ENCODE results near the gene CNIH2.

DNA sequence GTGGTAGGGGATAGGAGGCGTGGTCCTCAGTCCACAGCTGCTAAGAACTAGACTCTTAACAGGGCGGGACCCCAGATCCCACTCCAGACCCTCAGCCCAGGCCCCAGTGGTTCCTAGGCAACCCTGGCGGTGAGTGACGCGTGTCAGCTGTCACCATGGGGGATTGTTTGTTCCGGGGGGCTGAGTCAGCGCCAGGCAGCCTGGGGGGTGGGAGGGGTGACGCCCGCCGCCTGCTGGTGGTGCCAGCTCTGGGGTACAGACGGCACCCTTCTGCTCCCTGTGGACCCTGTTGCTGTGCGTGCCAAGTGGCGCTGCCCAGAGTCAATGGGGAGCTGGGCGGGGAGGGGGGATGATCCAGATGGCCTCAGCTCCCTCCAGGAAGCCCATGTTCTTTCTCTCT, 2.5 kb downstream of the CNIH2 start:
- TF ChIP-seq POLR2A (IDR thresholded peaks at IDR 0.05; ENCODE audit: borderline replicate concordance, extremely low read depth, insufficient read depth, insufficient read length) (no peak), JUND (IDR thresholded peaks at IDR 0.05) (no peak), POLR2AphosphoS5 (IDR thresholded peaks at IDR 0.05; ENCODE audit: low read depth, low read length) (no peak), CTCF (IDR thresholded peaks at IDR 0.05 in 2 of 3, conservative IDR thresholded peaks at IDR 0.05 in 1 of 3; ENCODE audit: borderline replicate concordance in 1 of 3, insufficient read depth in 1 of 3, low read depth in 2 of 3, low read length in 2 of 3) (no peak), CEBPB (IDR thresholded peaks at IDR 0.05; ENCODE audit: low read depth) (no peak), FOSL1 (IDR thresholded peaks at IDR 0.05; ENCODE audit: low read depth) (no peak), ZNF274 (IDR thresholded peaks at IDR 0.05; ENCODE audit: low read depth, low read length) (no peak), SIN3A (IDR thresholded peaks at IDR 0.05; ENCODE audit: low read depth) (no peak), RAD21 (IDR thresholded peaks at IDR 0.05; ENCODE audit: low read depth) (no peak), EZH2phosphoT487 (IDR thresholded peaks at IDR 0.05; ENCODE audit: borderline replicate concordance) (no peak), ZFX (IDR thresholded peaks at IDR 0.05) (no peak)
- TF ChIP-seq, protein P1, sequence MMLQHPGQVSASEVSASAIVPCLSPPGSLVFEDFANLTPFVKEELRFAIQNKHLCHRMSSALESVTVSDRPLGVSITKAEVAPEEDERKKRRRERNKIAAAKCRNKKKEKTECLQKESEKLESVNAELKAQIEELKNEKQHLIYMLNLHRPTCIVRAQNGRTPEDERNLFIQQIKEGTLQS (IDR thresholded peaks at IDR 0.05) = no peak
- TF ChIP-seq, protein P2, sequence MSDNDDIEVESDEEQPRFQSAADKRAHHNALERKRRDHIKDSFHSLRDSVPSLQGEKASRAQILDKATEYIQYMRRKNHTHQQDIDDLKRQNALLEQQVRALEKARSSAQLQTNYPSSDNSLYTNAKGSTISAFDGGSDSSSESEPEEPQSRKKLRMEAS (IDR thresholded peaks at IDR 0.05) = no peak

All from HCT116 (cell line).